Hematopoietic multipotent progenitor cell treated with erythropoietin and hydrocortisone succinate and interleukin-3 and kit ligand, for 17 days (in vitro differentiated cells): Measurements from ENCODE around the gene PCNT.

Source experiments
- DNase-seq: peaks from one replicate; pipeline ENCODE4 v3.0.0-alpha.2; 2015; ENCODE audit warnings: low spot score

Gene PCNT

GRCh38 chr21:46409641-46410406, 85.9 kb downstream of the PCNT start:
- no peak for DNase-seq

GRCh38 chr21:46410516-46410915, 86.6 kb downstream of the PCNT start:
- DNase-seq, result no peak

- DNase-seq, result no peak
These were observed 87.3 kb downstream of the PCNT start for GRCh38 chr21:46411236-46411635.

- no peak for DNase-seq
These were observed 87.7 kb downstream of the PCNT start for GRCh38 chr21:46411691-46412090.

GRCh38 chr21:46412521-46413364, 88.8 kb downstream of the PCNT start:
- no peak for DNase-seq

GRCh38 chr21:46413365-46413696, 89.4 kb downstream of the PCNT start:
- DNase-seq, result no peak

GRCh38 chr21:46414965-46415275, 91.0 kb downstream of the PCNT start:
- no peak for DNase-seq

GRCh38 chr21:46416551-46416950, 92.6 kb downstream of the PCNT start:
- no peak for DNase-seq

GRCh38 chr21:46418265-46418946, 94.5 kb downstream of the PCNT start:
- DNase-seq, result no peak

- no peak for DNase-seq
These were observed 96.6 kb downstream of the PCNT start for GRCh38 chr21:46420241-46421190.

- DNase-seq, result no peak
These were observed 97.3 kb downstream of the PCNT start for GRCh38 chr21:46421191-46421750.

- DNase-seq, result no peak
These were observed 98.0 kb downstream of the PCNT start for GRCh38 chr21:46421756-46422555.

- DNase-seq, result no peak
These were observed 98.8 kb downstream of the PCNT start for GRCh38 chr21:46422636-46423241.

GRCh38 chr21:46423546-46424038, 99.6 kb downstream of the PCNT start:
- DNase-seq, result no peak

GRCh38 chr21:46424039-46424591, 100.2 kb downstream of the PCNT start:
- no peak for DNase-seq

GRCh38 chr21:46424621-46425020, 100.7 kb downstream of the PCNT start:
- no peak for DNase-seq

GRCh38 chr21:46425041-46425440, 101.1 kb downstream of the PCNT start:
- DNase-seq, result no peak

GRCh38 chr21:46425571-46425970, 101.6 kb downstream of the PCNT start:
- no peak for DNase-seq

GRCh38 chr21:46426313-46427046, 102.5 kb downstream of the PCNT start:
- no peak for DNase-seq
